H7 (cell line): ENCODE data around the gene CSF1. TPM values are rescaled to one million over a fixed set of nuclear protein-coding genes. Genes with fewer than 3 reads are reported as not detected.
A peak's percentile ranks its signal among the peaks of the same experiment; 100 is the strongest.

Source experiments
- DNase-seq: peaks from one replicate; pipeline ENCODE4 v3.0.0; 2012
- H3K27me3 ChIP-seq: 2 replicates; pipeline ENCODE4 v1.6.0; 2011; ENCODE audit warnings: mild to moderate bottlenecking, low read length; ENCODE audit not compliant: control insufficient read depth, insufficient read depth
- H3K36me3 ChIP-seq: replicated peaks from 2 replicates; pipeline ENCODE4 v1.5.1; 2011; ENCODE audit warnings: low read length; ENCODE audit not compliant: control insufficient read depth, insufficient read depth
- H3K4me3 ChIP-seq: 2 replicates; pipeline ENCODE4 v1.5.1; 2011; ENCODE audit warnings: low read depth, mild to moderate bottlenecking, control low read depth, low read length, moderate library complexity; ENCODE audit not compliant: insufficient read depth
- total RNA-seq: library from RNA; depleted of rRNA; stranded (reverse); fragments of >200 nt; shearing (Covaris generic); gene quantifications from 2 replicates; pipeline ENCODE4 v1.2.3, GENCODE V29; 2014

CSF1 gene
- total RNA-seq, 1 experiment from 2014 or later, result 5.5 TPM

GRCh38 chr1:109890115-109890953 is 20.3 kb upstream of the CSF1 start:
- no peak for DNase-seq
- no peaks in the 10 kb centered on the region; the same call in 1 of the 2 replicates for H3K27me3 ChIP-seq
- H3K4me3 ChIP-seq, result no peak overlapping the region
- no peaks in the 10 kb centered on the region for H3K36me3 ChIP-seq

DNA sequence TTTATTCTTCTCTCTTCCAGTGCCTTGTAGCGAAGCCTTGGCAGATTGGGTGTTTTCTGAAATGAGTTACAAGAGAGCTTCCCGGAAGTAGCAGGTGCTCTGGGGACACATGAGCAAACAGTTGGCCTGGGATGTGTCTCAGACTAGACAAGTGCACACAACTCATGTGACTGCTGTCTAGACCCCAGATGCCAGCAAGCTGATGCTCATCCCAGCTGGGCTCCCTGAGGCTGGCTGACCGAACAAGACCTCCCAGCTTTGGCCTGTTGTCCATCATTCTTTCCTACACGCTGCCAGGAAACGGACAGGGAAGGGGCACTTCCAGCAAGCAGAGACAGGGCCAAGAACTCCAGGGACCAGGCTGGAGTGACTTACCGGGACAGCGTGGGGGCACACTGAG is 18.7 kb upstream of the CSF1 start:
- DNase-seq, result no peak
- Histone ChIP-seq H3K36me3 (no peaks in the 10 kb centered on the region), H3K27me3 (no peaks in the 10 kb centered on the region; the same call in 1 of the 2 replicates), H3K4me3 (no peak overlapping the region)

GRCh38 chr1:109892561-109893368 is 17.9 kb upstream of the CSF1 start:
- peak; percentile 54 for DNase-seq
- no peaks in the 10 kb centered on the region for H3K36me3 ChIP-seq
- no peaks in the 10 kb centered on the region; the same call in 1 of the 2 replicates for H3K27me3 ChIP-seq
- no peak overlapping the region for H3K4me3 ChIP-seq

- Histone ChIP-seq H3K4me3 (no peak overlapping the region), H3K27me3 (no peaks in the 10 kb centered on the region; the same call in 1 of the 2 replicates), H3K36me3 (no peaks in the 10 kb centered on the region)
- no peak for DNase-seq
Observed at GRCh38 chr1:109893532-109894171, 17.0 kb upstream of the CSF1 start.

GRCh38 chr1:109894823-109895719 is 15.6 kb upstream of the CSF1 start:
- H3K36me3 ChIP-seq, result no peaks in the 10 kb centered on the region
- no peak overlapping the region for H3K4me3 ChIP-seq
- no peaks in the 10 kb centered on the region; the same call in 1 of the 2 replicates for H3K27me3 ChIP-seq
- no peak for DNase-seq

DNA sequence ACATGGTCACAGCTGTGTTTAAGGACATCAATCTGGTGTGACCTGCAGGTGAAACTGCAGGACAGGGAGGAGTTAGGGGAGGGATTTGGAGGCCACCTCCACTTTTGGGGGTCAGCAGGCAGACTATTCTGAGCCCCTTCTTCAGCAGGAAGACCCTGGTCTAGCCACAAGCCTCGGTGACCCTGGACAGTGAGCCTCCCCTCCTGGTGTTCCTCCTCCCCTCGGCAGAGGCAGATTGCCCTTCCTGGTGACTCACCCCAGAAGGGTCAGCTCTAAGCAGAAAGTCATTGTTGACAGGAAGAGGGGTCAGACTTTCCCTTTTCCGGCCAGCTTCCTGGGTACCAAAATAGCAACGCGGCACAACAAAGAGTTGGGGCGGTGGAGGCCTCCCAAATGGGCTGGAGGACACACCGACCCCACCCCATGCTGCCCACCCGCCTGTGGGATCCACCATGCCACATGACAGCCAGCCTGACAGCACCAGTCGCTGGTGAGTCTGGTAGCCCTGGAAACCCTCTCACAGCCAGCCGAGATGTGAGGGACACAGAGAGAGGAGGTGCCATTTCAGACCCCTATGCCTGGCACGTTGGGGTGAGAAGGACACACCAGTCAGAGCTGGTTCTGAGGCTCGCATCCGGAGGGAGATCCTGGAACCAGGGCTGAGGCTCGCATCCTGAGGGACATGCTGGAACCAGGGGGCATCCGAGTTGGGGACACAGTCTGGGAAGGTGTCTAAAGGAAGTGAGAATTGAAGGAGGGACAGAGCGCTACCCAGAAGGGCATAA is 14.7 kb upstream of the CSF1 start:
- H3K27me3 ChIP-seq, result no peaks in the 10 kb centered on the region; the same call in 1 of the 2 replicates
- DNase-seq, result no peak

DNA sequence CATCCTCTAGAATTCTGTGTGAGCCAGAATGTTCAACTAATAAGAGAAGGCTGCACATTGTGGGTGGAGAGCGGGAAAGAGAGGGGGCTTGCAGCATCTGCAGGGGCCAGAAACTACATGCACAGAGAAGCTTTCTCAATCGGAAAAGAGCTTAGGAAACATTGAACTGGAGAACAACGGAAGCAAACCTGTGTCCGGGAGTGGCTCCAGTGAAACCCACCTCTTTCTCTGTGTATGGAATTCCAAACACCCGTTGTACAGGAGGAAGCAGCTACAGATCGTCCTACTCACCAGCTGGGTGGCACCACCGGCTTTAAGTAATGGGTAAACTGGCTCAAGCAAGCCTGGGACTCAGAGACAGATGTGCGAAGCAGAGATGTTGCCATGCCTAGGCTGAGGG is 14.0 kb upstream of the CSF1 start:
- no peaks in the 10 kb centered on the region; the same call in 1 of the 2 replicates for H3K27me3 ChIP-seq
- H3K36me3 ChIP-seq, result no peaks in the 10 kb centered on the region
- DNase-seq, result no peak
- H3K4me3 ChIP-seq, result no peak overlapping the region

More for the DNA sequence above, 14.7 kb upstream of the CSF1 start:
- H3K36me3 ChIP-seq, result no peaks in the 10 kb centered on the region
- no peak overlapping the region for H3K4me3 ChIP-seq

- Histone ChIP-seq H3K4me3 (no peak overlapping the region), H3K27me3 (no peaks in the 10 kb centered on the region; the same call in 1 of the 2 replicates), H3K36me3 (no peaks in the 10 kb centered on the region)
- DNase-seq, result no peak
Observed at GRCh38 chr1:109897259-109897955, 13.2 kb upstream of the CSF1 start.

GRCh38 chr1:109898842-109899241 is 11.8 kb upstream of the CSF1 start:
- H3K27me3 ChIP-seq, result no peaks in the 10 kb centered on the region; the same call in 1 of the 2 replicates
- no peak for DNase-seq
- no peak overlapping the region for H3K4me3 ChIP-seq
- no peaks in the 10 kb centered on the region for H3K36me3 ChIP-seq

GRCh38 chr1:109901141-109901523 is 9.5 kb upstream of the CSF1 start:
- no peaks in the 10 kb centered on the region for H3K36me3 ChIP-seq
- no peaks in the 10 kb centered on the region; the same call in 1 of the 2 replicates for H3K27me3 ChIP-seq
- no peak overlapping the region for H3K4me3 ChIP-seq
- DNase-seq, result no peak

GRCh38 chr1:109901524-109902145 is 9.0 kb upstream of the CSF1 start:
- no peak overlapping the region for H3K4me3 ChIP-seq
- DNase-seq, result no peak
- no peaks in the 10 kb centered on the region; the same call in 1 of the 2 replicates for H3K27me3 ChIP-seq
- no peaks in the 10 kb centered on the region for H3K36me3 ChIP-seq

DNA sequence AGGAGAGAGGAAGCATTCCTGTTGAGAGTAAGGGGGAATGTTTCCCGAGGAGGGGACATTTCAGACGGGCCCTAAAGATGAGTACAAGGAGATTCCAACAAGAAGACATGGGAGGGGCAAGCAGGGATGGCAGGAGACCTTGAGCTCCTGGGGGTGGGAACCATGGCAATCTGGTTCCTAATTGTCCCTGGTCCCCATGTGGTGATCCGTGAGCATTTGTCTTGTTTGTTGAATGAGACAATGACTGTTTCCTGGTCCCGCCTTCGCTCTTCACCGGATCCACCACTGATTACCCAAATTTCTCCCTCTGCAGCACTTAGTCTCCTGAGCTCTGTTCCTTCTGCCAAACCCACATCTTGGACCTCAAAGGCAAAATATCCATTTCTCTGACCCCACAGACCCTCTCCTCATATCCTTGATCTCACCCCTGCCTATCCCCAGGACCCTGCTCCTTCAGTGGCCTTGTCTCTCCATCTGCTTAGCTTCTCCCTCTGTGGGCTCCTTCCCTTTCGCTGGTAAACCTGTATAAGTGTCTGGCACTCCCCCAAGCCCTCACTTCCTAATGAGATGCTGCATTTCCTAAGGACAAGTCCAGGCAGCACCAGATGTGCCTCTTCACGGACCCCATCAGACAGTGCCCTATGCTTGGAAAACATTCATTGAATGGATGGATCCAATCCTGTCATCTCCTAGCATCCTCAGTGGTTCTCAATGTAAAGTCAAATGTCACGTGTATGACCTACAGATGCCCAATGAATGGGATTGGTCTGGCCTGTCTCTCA is 8.3 kb upstream of the CSF1 start:
- no peaks in the 10 kb centered on the region; the same call in none of the 2 replicates for H3K27me3 ChIP-seq
- no peak overlapping the region for H3K4me3 ChIP-seq
- no peaks in the 10 kb centered on the region for H3K36me3 ChIP-seq
- DNase-seq, result no peak
